GM19397 (cell line): ENCODE results near the gene AMY2B.
"Not testable (repeated sequence)": the region's sequence is repeated elsewhere in the genome, so short reads cannot be mapped to it uniquely, and the experiment has no call there.

Source experiments
- ATAC-seq: cut with Tn5 transposase; IDR thresholded peaks from one replicate; pipeline ENCODE4 v1.9.1; 2021; ENCODE audit warnings: mild to moderate bottlenecking, moderate library complexity; ENCODE audit not compliant: unreplicated experiment

Gene AMY2B

DNA sequence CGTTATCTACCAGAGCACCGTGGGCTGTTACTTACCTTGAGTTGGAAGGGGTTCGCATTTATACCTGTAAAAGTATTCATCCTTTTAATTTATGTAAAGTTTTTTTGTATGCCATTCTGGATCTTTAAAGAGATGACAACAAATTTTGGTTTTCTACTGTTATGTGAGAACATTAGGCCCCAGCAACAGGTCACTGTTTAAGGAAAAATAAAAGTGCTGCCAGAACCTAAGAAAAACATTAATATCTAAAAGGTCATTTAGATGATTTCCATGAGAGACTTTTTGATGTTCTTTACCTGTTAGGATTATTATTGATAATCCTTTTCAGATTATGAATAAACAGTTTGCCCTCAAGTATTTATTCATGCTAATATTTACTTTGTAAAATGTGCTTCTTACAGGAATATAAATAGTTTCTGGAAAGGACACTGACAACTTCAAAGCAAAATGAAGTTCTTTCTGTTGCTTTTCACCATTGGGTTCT, 45.6 kb downstream of the AMY2B start, which contains the start of gene AMY2A:
AMY2A (plus strand) TSS at position 434 of the 484 bp plus-strand sequence; CDS start at position 448, 14 bp downstream.
- ATAC-seq: not testable (repeated sequence)

DNA sequence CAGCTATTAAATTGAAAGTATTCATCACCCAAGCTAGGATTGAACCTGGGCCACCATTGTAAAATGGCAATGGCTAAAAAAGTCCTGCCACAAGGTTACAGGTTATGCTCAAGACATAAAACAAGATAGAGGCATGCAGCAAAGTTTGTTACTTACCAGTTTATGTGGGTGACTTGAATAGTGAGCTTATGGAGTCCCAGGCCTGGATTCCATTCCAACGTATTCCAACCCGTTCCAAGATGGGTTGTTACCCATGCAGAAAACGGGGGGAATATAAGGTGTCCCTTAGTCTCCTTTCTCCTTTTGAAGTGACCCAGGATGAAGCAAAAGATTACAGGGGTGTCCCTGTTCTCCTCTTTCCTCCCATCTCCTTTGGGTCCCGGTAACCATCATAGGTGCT, 56.0 kb downstream of the AMY2B start:
- not testable (repeated sequence) for ATAC-seq
